DMS53 treated with DMSO at 0.1 percent for 48 hours (cell line): ENCODE measurements around the gene THAP3.
"Not testable (repeated sequence)": the region's sequence is repeated elsewhere in the genome, so short reads cannot be mapped to it uniquely, and the experiment has no call there.

Experiments used
- DNase-seq: peaks from one replicate; lab custom pipeline; 2025; ENCODE audit not compliant: unreplicated experiment; lab: John Stamatoyannopoulos, UW

The THAP3 gene

DNA sequence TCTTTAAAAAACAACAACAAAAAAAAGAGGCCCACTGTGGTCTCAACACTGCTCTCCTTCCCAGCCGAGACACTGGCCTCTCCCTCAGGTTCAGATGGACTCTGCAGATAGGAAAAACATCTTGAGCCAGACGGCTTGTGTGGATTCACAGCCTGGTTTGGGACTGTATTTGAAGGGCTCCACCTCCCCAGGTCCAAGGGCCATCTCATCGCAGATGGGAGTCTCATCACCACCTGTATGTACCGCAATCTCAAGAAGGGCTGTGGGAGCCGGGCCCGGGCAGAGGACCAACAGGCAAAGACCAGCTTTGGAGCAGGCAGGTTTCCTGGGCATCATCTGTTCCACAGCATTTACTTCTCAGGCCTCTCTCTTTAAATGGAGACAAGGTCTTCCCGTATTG lies 34.6 kb upstream of the THAP3 start:
- DNase-seq, result no peak

- no peak for DNase-seq
These were observed 33.4 kb upstream of the THAP3 start for GRCh38 chr1:6591222-6591621.

DNA sequence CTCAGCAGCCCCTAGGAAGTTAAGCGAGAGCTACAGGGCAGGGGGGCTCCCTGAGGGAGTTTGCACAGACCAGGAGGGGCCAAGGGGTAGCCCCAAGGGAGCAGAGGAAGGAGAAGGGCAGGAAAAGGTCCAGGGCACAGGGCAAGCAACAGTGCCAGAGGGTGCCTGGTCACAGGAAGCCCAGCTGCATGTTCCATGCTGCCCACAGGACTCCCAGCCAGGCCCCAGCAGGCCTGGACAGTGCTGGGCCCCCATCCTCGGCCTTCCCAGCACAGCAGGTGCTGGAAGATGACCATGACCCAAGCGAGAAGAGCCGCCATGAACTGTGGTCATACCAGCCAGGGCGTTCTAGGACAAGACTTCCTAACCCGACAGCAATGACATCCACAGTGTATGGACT lies 33.0 kb upstream of the THAP3 start:
- no peak for DNase-seq

- DNase-seq, result no peak
These were observed 32.2 kb upstream of the THAP3 start for GRCh38 chr1:6592441-6592840.

GRCh38 chr1:6592865-6593593 lies 31.6 kb upstream of the THAP3 start:
- DNase-seq, result no peak

DNA sequence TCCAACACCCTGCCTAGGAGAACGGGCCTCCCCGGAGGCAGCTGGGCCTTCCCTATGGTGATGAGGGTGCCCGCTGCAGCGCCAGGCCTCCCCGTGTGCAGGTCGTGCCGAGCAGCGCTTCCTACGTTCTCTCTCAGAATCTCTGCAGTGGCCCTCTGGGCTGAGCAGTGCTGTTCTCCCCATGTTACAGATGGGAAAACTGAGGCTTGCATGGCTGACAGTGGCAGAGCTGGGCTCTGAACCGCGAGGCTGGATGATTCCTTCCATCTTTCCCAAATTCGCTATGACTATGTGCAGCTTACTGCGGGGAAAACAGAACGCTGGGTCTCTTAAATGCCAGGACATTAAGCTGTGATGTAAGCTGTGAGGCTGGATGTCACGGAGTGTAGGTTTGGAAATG lies 30.9 kb upstream of the THAP3 start:
- no peak for DNase-seq

DNA sequence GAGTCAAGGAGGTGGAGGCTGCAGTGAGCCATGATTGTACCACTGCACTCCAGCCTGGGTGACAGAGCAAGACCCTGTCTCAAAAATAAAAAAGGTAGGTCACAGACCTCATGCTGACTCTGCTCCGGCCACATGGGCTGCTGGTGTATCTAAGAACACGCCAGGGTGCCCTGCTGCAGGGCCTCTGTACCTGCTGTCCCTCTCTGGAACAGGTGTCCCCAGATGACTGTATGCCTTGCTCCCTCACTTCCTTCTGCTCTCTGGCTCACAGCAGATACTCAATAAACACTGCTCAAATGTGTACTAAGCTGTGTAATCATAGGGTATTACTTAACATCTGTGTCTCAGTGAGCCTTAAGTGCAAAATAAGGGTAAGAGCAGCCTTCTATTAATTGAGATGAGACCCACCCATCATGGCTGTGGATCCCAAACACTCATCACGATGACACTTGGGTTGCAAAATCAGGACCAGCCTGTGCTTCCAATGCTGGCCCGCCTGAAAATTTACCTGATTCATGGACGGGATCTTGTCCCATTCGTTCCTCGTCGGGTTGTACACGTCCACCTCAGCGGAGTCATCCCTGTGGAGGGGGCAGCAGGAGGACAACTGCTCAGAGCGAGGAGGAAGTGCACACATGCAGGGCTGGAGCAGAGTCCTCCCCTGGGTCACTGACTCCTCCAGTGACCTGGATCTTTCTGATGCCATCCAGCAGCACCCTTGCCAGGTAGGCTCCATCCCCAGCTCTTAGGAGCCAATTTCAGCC lies 29.5 kb upstream of the THAP3 start:
- DNase-seq, result no peak

DNA sequence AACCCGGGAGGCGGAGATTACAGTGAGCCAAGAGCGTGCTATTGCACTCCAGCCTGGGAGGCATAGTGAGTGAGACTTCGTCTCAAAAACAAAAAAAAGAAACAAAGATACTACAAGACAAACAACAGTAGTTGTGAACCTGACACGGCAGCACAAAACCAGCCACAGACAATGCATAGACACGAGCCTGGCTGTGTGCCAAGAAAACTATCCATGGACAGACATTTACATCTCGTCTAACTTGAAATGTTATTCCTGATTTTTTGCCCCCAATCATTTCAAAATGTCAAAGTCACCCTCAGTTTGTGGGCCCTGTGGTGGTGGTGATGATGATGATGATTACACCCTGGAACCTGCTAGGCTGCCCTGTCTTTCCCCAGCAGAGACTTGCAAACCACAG lies 28.3 kb upstream of the THAP3 start:
- no peak for DNase-seq

GRCh38 chr1:6596886-6597776 lies 27.5 kb upstream of the THAP3 start:
- DNase-seq, result no peak

DNA sequence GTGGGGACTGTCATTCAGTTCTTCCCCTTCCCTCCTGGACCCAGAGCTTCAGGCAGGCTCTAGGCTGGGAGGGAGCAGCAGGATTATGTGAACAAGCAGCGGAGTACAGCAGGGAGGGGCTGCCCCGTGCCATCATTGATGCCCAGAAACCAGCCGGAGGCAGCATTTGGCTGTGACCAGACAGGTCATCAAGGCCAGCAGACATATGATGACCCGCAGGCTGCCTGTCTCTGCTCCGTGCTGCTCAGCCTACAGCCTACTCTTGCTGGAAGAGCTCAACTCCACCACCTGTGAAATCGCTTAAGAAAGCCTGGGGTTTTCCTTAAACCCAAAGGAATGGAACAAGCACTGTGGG lies 26.9 kb upstream of the THAP3 start:
- no peak for DNase-seq

DNA sequence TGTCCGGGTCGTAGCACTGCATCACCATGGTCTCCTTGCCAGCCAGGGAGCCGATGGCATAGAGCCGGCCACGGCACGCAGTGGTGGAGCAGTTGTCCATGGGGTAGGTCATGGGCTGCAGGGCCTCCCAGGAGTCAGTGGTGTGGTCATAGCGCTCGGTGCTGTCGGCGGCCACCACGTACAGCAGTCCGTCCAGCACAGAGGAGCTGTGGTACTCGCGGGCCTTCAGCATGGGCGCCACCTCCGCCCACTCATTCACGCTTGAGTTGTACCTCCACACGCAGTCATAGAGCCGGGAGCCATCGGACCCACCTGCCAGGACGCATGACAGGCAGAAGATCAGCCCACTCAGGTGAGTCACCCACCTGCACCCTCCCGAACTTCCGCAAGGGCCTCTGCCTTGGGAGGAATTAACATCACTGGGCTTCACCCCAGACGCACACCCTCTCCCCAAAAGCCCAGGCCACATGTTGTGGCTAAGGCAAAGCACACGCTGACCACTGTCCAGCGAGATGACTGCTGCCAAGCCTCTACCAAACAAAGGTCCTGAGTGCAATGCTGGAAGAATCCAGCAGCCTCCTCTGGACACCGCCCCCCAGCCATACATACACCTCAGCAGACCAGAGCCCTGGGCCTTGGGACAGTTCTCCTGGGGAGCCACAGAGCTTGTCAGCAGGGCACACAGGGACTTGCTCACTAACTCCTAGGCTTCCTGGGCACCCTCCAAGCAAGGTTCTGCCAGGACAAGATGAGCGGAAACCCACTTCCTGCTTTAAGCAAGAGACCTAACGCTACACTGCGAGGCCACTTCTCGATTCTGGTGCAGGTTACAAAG lies 25.3 kb upstream of the THAP3 start:
- no peak for DNase-seq

GRCh38 chr1:6599991-6600390 lies 24.7 kb upstream of the THAP3 start:
- not testable (repeated sequence) for DNase-seq

GRCh38 chr1:6600410-6601048 lies 24.1 kb upstream of the THAP3 start:
- DNase-seq, result no peak

DNA sequence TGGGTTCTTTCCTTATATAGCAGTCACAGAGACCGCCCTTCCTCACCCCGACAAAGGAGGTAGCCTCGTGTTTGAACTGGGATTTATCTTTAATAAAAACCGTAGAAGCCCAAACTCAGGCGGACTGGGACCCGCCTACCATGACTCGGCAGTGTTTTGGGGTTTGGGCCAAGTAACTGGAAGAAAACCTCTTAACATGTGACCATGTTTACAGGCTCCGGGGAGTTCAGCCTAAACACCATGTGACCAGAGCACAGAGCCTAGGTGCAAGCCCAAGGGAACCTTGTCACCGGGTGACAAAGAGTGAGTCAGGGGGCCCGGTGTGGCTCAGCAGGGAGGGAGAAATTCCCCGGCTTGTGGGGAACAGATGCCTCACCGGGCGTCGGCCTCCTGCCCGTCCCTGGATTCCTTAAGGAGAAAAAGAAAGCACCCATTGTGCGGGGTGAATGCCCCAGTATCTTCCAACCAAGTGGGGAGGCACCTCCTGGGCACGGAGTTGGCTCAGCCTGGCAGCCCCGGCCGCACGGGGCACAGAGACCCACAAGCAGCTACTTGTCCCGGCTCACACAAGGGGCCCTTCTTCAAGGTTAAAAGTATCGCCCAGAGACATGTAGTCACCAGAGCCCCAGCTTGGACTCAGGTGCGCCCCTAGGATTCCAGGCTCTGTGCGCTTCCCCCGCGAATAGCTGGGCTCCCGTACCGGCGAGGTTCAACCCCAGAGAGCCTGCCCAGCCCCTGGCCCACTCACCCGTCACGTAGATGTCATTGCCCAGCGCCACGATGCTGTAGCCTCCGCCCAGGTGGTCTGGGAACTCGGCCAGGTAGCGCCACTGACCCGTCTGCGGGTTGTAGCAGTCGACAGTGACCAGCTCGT lies 23.4 kb upstream of the THAP3 start:
- DNase-seq, result peak; percentile 31

GRCh38 chr1:6601923-6602668 lies 22.6 kb upstream of the THAP3 start:
- peak; percentile 62 for DNase-seq

GRCh38 chr1:6602669-6603237 lies 21.9 kb upstream of the THAP3 start, which contains the start of gene KLHL21:
Gene KLHL21 (minus strand): TSS chr1:6602869. CDS start chr1:6602817, 52 bp downstream.
- peak; percentile 70 for DNase-seq

DNA sequence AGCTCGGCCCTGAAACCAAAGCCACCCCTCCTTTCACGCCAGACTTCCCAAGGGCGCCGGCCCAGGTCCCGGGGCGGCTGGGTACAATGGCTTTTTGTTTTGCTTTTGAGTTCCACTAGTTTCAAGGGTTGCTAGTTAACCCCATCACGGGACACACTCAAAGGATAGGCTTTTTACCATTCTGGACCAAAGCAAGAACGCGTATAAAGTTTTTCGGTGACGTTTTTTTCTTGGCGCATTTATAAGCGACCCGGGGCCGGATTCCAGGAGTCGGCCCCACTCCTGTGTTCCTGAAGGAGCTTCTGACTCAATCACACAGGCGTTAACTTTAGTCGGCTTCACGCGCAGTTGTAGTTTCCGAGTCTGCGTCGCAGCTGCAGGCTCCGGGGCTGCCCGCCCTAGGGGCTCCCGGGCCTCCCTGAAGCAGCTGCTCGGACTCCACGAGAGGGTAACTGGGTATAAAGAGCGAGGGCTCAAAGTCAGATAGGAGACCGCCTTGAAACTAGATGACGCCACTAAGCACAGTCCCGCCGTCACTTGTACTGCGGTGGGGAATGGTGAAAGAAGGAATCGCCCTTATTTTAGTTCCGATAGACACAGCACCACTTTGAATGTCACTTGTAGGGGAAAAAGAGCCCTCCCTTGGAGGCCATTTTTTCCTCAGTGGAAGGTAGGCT lies 21.3 kb upstream of the THAP3 start:
- DNase-seq, result peak; percentile 66
